Activated B cell treated with CpG ODN at 0.5 μM for 24 hours (primary cell): ENCODE results near the gene MAPK8IP1. TPM values are rescaled to one million over a fixed set of nuclear protein-coding genes. Genes with fewer than 3 reads are reported as not detected.

Source experiments
- ATAC-seq: fragments of 200-7000 bp; cut with Tn5 transposase; one replicate; pipeline ENCODE4 v1.10.0; 2021; ENCODE audit warnings: low read depth, mild to moderate bottlenecking, moderate library complexity
- CTCF ChIA-PET: fragments of 350-600 bp; sonication (Branson Sonifier 250); formaldehyde crosslinking; loops from one replicate; lab custom pipeline; 2021; ENCODE audit warnings: antibody characterized with exemption; lab: Charles Lee
- POLR2A ChIA-PET: fragments of 350-600 bp; sonication (Branson Sonifier 250); formaldehyde crosslinking; loops from one replicate; lab custom pipeline; 2021; ENCODE audit warnings: antibody characterized with exemption; lab: Charles Lee
- DNase-seq: peaks from one replicate; pipeline ENCODE4 v3.0.0; 2022
- H3K27ac Mint-ChIP-seq: one replicate; pipeline ENCODE4 v1.8.0; 2020; ENCODE audit warnings: mixed read lengths
- H3K27me3 Mint-ChIP-seq: one replicate; pipeline ENCODE4 v1.8.0; 2021; ENCODE audit warnings: mixed read lengths
- H3K36me3 Mint-ChIP-seq: one replicate; pipeline ENCODE4 v1.8.0; 2021; ENCODE audit warnings: low read depth, mixed read lengths
- H3K4me1 Mint-ChIP-seq: one replicate; pipeline ENCODE4 v1.8.0; 2021; ENCODE audit warnings: mixed read lengths
- H3K4me3 Mint-ChIP-seq: one replicate; pipeline ENCODE4 v1.8.0; 2020; ENCODE audit warnings: mild to moderate bottlenecking, mixed read lengths
- H3K9me3 Mint-ChIP-seq: one replicate; pipeline ENCODE4 v1.8.0; 2020; ENCODE audit warnings: mixed read lengths
- CTCF ChIP-seq: fragments of 200-600 bp; IDR thresholded peaks from one replicate; pipeline ENCODE4 v1.8.0; 2022; ENCODE audit warnings: antibody characterized with exemption, mild to moderate bottlenecking
- intact Hi-C: fragments of 100-400 bp; cut with micrococcal nuclease; formaldehyde crosslinking; loops from one replicate; pipeline ENCODE4 v1.15.1; 2024
- total RNA-seq: library from RNA; stranded (reverse); gene quantifications from 2 replicates; pipeline ENCODE4 v1.2.3, GENCODE V29; 2022

MAPK8IP1 gene
- total RNA-seq, 1 donor from 2014 or later = 1.9 TPM

DNA sequence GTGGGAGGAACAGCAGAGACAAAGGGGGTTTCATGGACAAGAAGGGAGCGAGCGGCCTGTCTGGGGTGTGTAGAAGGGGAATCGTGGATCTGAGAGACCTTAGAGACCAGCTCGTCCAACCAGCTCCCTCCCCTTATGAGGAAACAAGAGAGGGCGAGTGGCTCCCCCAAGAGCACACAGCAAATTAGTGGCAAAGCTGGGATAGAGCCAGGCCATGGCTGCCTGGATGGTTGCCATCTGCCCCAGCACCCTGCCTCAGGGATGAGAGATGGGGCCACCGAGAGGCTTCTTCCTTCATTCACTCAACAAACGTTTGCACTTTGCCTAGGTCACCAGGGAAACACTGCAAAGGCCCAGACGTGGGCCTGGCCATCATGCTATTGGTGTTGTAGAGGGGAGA is 4.1 kb downstream of the MAPK8IP1 start:
- CTCF ChIA-PET = no interaction called here
- intact Hi-C loops = loop anchor here (5.0 kb wide), 1 partner anchor 78 kb away; no protein-coding TSS in a partner anchor
- TF ChIP-seq CTCF = no peak
- Mint-ChIP-seq H3K9me3 (no peaks in the 10 kb centered on the region), H3K27ac (no peak overlapping the region), H3K4me1 (peaks cover 8% of the 10 kb centered on the region), H3K4me3 (no peak overlapping the region), H3K36me3 (no peaks in the 10 kb centered on the region), H3K27me3 (peaks cover 12% of the 10 kb centered on the region)
- ATAC-seq (no peak), DNase-seq (no peak)
- POLR2A ChIA-PET = no interaction called here

- no peaks in the 10 kb centered on the region for H3K36me3 Mint-ChIP-seq
- no peaks in the 10 kb centered on the region for H3K9me3 Mint-ChIP-seq
- POLR2A ChIA-PET = no interaction called here
- H3K4me1 Mint-ChIP-seq = peaks cover 4% of the 10 kb centered on the region
- peaks cover 17% of the 10 kb centered on the region for H3K27me3 Mint-ChIP-seq
- ATAC-seq (no peak), DNase-seq (no peak)
- intact Hi-C loops = loop anchor here (5.0 kb wide), 1 partner anchor 77 kb away; no protein-coding TSS in a partner anchor
- H3K27ac Mint-ChIP-seq = no peak overlapping the region
- TF ChIP-seq CTCF = no peak
- CTCF ChIA-PET = no interaction called here
- H3K4me3 Mint-ChIP-seq = no peak overlapping the region
Measured at GRCh38 chr11:45889966-45890365, 4.5 kb downstream of the MAPK8IP1 start.

DNA sequence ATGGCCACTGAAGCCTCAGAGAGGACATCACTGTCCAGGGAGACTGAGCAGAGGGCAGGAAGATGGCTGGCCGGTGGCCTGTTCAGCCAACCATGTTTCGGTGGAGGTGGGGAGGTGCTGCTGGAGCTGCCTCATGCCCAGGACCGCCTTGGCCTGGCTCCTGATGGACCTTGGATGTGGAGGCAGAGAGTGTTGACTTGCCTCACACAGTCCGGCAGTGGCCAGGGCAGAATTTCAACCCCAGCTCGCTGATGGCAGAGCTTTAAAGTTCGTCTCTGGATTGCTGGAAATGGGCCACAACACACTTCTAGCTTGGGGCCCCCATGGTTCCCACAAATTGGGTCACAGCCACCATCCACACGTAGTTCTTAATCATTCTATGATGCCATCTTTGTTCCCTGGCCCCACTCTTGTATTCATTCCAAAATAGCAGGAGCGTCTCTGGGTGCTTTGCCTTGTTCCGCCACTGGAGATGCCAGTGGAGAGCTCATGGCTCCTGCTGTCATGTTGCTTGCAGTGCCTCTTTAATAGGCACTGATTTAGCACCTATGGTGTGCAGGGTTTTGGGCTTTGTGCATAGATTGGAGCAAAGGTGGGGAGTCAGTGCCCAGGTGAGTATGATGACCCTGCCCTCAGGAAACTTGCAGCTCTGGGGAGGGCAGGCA is 5.6 kb downstream of the MAPK8IP1 start:
- intact Hi-C loops = no loop called here
- ChIA-PET POLR2A (no interaction called here), CTCF (interaction anchor here (1.2 kb wide), 1 partner anchor 15 kb away, joined by 3 read pairs; no protein-coding TSS in a partner anchor)
- Mint-ChIP-seq H3K36me3 (no peaks in the 10 kb centered on the region), H3K27ac (no peak overlapping the region), H3K4me3 (no peak overlapping the region), H3K4me1 (no peaks in the 10 kb centered on the region), H3K9me3 (no peaks in the 10 kb centered on the region), H3K27me3 (peaks cover 23% of the 10 kb centered on the region)
- no peak for DNase-seq
- no peak for TF ChIP-seq CTCF
- no peak for ATAC-seq

DNA sequence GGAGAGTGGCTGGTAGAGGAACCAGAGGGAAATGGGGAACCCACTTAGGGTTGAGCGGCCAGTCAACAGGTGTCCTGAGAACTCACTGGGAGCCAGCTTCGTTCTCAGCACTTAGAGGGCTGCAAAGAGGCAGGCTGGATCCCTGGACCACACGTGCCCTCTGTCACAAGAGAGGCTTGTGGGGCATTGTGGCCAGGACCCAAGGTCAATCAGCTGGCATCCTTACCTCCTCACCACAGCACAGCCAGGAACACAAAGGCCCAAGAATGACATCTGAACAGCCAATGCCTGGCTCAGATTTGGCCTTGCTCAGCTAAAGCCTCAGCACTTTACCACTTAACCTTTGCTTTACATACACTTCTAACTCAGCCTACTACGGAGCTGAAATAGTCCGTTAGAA is 7.4 kb downstream of the MAPK8IP1 start:
- Mint-ChIP-seq H3K36me3 (no peaks in the 10 kb centered on the region), H3K4me1 (no peaks in the 10 kb centered on the region), H3K4me3 (no peak overlapping the region), H3K27ac (no peak overlapping the region), H3K9me3 (no peaks in the 10 kb centered on the region), H3K27me3 (peaks cover 30% of the 10 kb centered on the region)
- no peak for TF ChIP-seq CTCF
- intact Hi-C loops = no loop called here
- ChIA-PET CTCF (no interaction called here), POLR2A (interaction anchor here (1.0 kb wide), 1 partner anchor 25 kb away, joined by 3 read pairs; no protein-coding TSS in a partner anchor)
- no peak for DNase-seq
- no peak for ATAC-seq

DNA sequence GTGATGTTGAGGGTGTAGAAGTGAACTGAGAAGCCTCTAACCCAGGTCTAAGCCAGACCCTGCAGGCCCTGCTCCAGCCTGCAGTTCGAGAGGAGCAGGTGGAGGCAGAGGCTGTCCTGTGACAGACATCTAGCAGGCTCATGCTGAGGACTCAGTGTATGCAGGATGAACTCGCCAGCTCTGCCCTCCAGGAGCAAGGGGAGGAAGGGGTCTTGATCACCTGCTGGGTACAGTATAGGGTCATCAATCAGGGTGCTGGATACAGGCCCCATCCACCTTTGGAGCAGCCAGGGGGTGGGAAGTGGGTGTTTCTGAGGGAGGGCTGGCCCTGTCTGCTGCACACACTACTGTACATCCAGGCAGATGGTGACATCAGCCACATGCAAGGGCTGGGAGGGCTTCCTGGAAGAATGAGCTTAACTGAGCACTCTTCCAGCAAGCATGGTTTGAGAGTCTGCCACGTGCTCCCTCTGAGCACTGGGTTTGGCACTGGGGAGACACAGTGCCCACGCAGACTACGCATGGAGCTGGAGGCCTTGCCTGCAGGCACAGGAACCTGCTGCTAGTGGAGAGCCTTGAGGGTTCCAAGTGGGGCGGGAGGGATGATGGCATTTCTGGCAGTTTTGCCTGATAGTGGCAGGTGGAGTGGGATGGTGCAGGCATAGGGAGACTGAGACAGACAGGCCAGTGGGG is 9.2 kb downstream of the MAPK8IP1 start:
- H3K27ac Mint-ChIP-seq = no peak overlapping the region
- CTCF ChIA-PET = no interaction called here

More for the DNA sequence above, 9.2 kb downstream of the MAPK8IP1 start:
- intact Hi-C loops = no loop called here
- H3K4me3 Mint-ChIP-seq = no peak overlapping the region
- peaks cover 8% of the 10 kb centered on the region for H3K4me1 Mint-ChIP-seq
- peaks cover 35% of the 10 kb centered on the region for H3K27me3 Mint-ChIP-seq
- no peak for DNase-seq
- no peak for ATAC-seq
- POLR2A ChIA-PET = no interaction called here
- TF ChIP-seq CTCF = no peak
- H3K9me3 Mint-ChIP-seq = no peaks in the 10 kb centered on the region
- H3K36me3 Mint-ChIP-seq = no peaks in the 10 kb centered on the region
